ENCODE data around the gene LARGE1. TPM values are rescaled to one million over a fixed set of nuclear protein-coding genes. Genes with fewer than 3 reads are reported as not detected.

LARGE1 gene
- total and polyA plus RNA-seq, 2 of the 4 experiments (the other 2 are of a cell fraction), result 6.2 to 12.4 TPM

DNA sequence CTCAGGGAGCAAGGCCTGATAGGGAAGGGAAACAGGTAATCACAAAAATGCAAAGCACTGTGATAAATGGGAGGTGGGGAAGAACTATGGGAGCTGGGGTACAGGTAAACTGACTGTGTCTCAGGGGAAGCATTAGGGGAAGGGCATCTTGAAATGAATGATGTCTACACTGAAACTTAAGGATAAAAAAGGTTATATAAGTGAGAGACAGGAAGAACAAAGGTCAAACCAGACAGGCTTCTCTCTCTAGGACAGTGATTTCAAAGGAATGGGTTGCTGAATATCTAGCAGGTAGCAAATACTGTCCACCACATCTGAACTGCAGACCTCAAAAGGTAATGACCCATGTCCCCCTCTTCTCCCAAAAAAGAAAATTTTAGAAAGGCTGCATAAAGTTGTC lies 529.0 kb downstream of the LARGE1 start:
- H3K9me3 ChIP-seq (ENCODE audit: control insufficient read depth, insufficient read depth, low read length), result no peaks in the 10 kb centered on the region
- in situ Hi-C loops (cut with MboI; ENCODE audit: low sequenced_read_pairs) (no loop called here), dilution Hi-C loops (cut with HindIII; ENCODE audit: low sequenced_read_pairs, unreplicated experiment) (no loop called here), intact Hi-C loops (cut with micrococcal nuclease) (no loop called here)
- H3K14ac ChIP-seq (replicated peaks; ENCODE audit: low read depth, low read length), result no peak overlapping the region
- H3K79me1 ChIP-seq (ENCODE audit: low read depth in 1 of 2, low read length in 2 of 2), result no peaks in the 10 kb centered on the region
- no TSS peak for BruUV-seq (replicated peaks)
- no peak overlapping the region for H2AFZ ChIP-seq (replicated peaks; ENCODE audit: low read length, poor library complexity)
- DNase-seq (no peak), ATAC-seq (ENCODE audit: low read depth) (no peak)
- ChIA-PET CTCF (no interaction called here), POLR2A (ENCODE audit: unreplicated experiment) (no interaction called here)
- H2BK15ac ChIP-seq (ENCODE audit: low read depth, low read length), result no peak overlapping the region
- no peak overlapping the region for H2BK5ac ChIP-seq (ENCODE audit: low read depth, low read length, poor library complexity, severe bottlenecking)
- no peaks in the 10 kb centered on the region for H4K20me1 ChIP-seq (ENCODE audit: insufficient read depth, low read length)
- no peaks in the 10 kb centered on the region for H3K9me1 ChIP-seq (ENCODE audit: insufficient read depth, low read length)
- no peak overlapping the region for H3K27ac ChIP-seq (ENCODE audit: insufficient read depth, low read length)
- no peaks in the 10 kb centered on the region for H3K36me3 ChIP-seq (ENCODE audit: control insufficient read depth, insufficient read depth, low read length)
- no peak overlapping the region for H3K56ac ChIP-seq (ENCODE audit: extremely low read depth, insufficient read depth, low read length)
- H3K18ac ChIP-seq (ENCODE audit: low read depth, low read length), result no peak overlapping the region
- no peak overlapping the region for H3K23ac ChIP-seq (ENCODE audit: low read depth, low read length)
- no peaks in the 10 kb centered on the region; the same call in 1 of the 2 replicates for H3K4me1 ChIP-seq (ENCODE audit: control insufficient read depth, insufficient read depth, low read length)
- H3K4me3 ChIP-seq (ENCODE audit: insufficient read depth, low read depth, low read length), result no peak overlapping the region
- no peak overlapping the region for H3K4ac ChIP-seq (ENCODE audit: low read depth, low read length)
- no peak overlapping the region for H4K5ac ChIP-seq (ENCODE audit: low read depth, low read length)
- H2BK120ac ChIP-seq (ENCODE audit: low read depth, low read length), result no peak overlapping the region
- no peak overlapping the region for H4K8ac ChIP-seq (ENCODE audit: low read depth in 2 of 2, low read length in 2 of 2)
- TF ChIP-seq, protein P1, sequence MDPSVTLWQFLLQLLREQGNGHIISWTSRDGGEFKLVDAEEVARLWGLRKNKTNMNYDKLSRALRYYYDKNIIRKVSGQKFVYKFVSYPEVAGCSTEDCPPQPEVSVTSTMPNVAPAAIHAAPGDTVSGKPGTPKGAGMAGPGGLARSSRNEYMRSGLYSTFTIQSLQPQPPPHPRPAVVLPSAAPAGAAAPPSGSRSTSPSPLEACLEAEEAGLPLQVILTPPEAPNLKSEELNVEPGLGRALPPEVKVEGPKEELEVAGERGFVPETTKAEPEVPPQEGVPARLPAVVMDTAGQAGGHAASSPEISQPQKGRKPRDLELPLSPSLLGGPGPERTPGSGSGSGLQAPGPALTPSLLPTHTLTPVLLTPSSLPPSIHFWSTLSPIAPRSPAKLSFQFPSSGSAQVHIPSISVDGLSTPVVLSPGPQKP (IDR thresholded peaks at IDR 0.05; ENCODE audit: borderline replicate concordance, low read depth, low read length), result no peak
- TF ChIP-seq RCOR1 (IDR thresholded peaks at IDR 0.05; ENCODE audit: insufficient replicate concordance, low read length) (no peak), SMC3 (IDR thresholded peaks at IDR 0.05; ENCODE audit: low read depth, low read length) (no peak), FOS (IDR thresholded peaks at IDR 0.05; ENCODE audit: low read depth, low read length) (no peak), MAZ (IDR thresholded peaks at IDR 0.05; ENCODE audit: borderline replicate concordance, low read depth, low read length) (no peak), MXI1 (IDR thresholded peaks at IDR 0.05; ENCODE audit: borderline replicate concordance, low read depth, low read length) (no peak)
- TF ChIP-seq, protein P2, sequence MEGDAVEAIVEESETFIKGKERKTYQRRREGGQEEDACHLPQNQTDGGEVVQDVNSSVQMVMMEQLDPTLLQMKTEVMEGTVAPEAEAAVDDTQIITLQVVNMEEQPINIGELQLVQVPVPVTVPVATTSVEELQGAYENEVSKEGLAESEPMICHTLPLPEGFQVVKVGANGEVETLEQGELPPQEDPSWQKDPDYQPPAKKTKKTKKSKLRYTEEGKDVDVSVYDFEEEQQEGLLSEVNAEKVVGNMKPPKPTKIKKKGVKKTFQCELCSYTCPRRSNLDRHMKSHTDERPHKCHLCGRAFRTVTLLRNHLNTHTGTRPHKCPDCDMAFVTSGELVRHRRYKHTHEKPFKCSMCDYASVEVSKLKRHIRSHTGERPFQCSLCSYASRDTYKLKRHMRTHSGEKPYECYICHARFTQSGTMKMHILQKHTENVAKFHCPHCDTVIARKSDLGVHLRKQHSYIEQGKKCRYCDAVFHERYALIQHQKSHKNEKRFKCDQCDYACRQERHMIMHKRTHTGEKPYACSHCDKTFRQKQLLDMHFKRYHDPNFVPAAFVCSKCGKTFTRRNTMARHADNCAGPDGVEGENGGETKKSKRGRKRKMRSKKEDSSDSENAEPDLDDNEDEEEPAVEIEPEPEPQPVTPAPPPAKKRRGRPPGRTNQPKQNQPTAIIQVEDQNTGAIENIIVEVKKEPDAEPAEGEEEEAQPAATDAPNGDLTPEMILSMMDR (conservative IDR thresholded peaks at IDR 0.05; ENCODE audit: low read depth, low read length), result no peak
- H2AK9ac ChIP-seq (replicated peaks; ENCODE audit: low read depth, low read length, poor library complexity), result no peak overlapping the region
- H2BK20ac ChIP-seq (ENCODE audit: low read depth, low read length), result no peak overlapping the region
- no peak overlapping the region for H3K9ac ChIP-seq (ENCODE audit: low read depth, low read length)
- no peaks in the 10 kb centered on the region for H3K27me3 ChIP-seq (ENCODE audit: control insufficient read depth, insufficient read depth, low read length)
- H2AK5ac ChIP-seq (ENCODE audit: low read depth, low read length), result no peak overlapping the region
- no peak overlapping the region for H4K91ac ChIP-seq (ENCODE audit: insufficient read depth, low read depth, low read length)
- H3K4me2 ChIP-seq (ENCODE audit: low read depth, low read length), result no peak overlapping the region

Data from IMR-90 (cell line).